ENCODE measurements around the gene KRT2. TPM values are rescaled to one million over a fixed set of nuclear protein-coding genes. Genes with fewer than 3 reads are reported as not detected.

KRT2 gene
- total RNA-seq, 1 donor from 2014 or later = not detected

- peak; percentile 27 for DNase-seq (ENCODE audit: low spot score)
- intact Hi-C loops (cut with DNase I) = no loop called here
Observed at GRCh38 chr12:52686063-52686462, 34.1 kb upstream of the KRT2 start.

- intact Hi-C loops (cut with DNase I) = no loop called here
Observed at GRCh38 chr12:52685406-52685890, 33.4 kb upstream of the KRT2 start.

GRCh38 chr12:52684431-52684830, 32.4 kb upstream of the KRT2 start:
- DNase-seq (ENCODE audit: low spot score) = no peak
- intact Hi-C loops (cut with DNase I) = no loop called here

More at GRCh38 chr12:52685406-52685890, 33.4 kb upstream of the KRT2 start:
- no peak for DNase-seq (ENCODE audit: low spot score)

- intact Hi-C loops (cut with DNase I) = no loop called here
- no peak for DNase-seq (ENCODE audit: low spot score)
Observed at GRCh38 chr12:52683575-52684300, 31.7 kb upstream of the KRT2 start.

- intact Hi-C loops (cut with DNase I) = no loop called here
Observed at GRCh38 chr12:52682938-52683574, 31.0 kb upstream of the KRT2 start.

GRCh38 chr12:52682381-52682660, 30.3 kb upstream of the KRT2 start:
- DNase-seq (ENCODE audit: low spot score) = no peak
- intact Hi-C loops (cut with DNase I) = no loop called here

More at GRCh38 chr12:52682938-52683574, 31.0 kb upstream of the KRT2 start:
- DNase-seq (ENCODE audit: low spot score) = no peak

- intact Hi-C loops (cut with DNase I) = no loop called here
- no peak for DNase-seq (ENCODE audit: low spot score)
Observed at GRCh38 chr12:52681526-52682380, 29.7 kb upstream of the KRT2 start.

- no peak for DNase-seq (ENCODE audit: low spot score)
- intact Hi-C loops (cut with DNase I) = no loop called here
Observed at GRCh38 chr12:52680363-52680762, 28.4 kb upstream of the KRT2 start, which contains the start of gene KRT1. Gene KRT1 (minus strand): TSS chr12:52680407. CDS start chr12:52680348, 59 bp downstream.

GRCh38 chr12:52679875-52680274, 27.9 kb upstream of the KRT2 start:
- no peak for DNase-seq (ENCODE audit: low spot score)
- intact Hi-C loops (cut with DNase I) = no loop called here

- no peak for DNase-seq (ENCODE audit: low spot score)
- intact Hi-C loops (cut with DNase I) = no loop called here
Observed at GRCh38 chr12:52677671-52678070, 25.7 kb upstream of the KRT2 start.

- intact Hi-C loops (cut with DNase I) = no loop called here
- no peak for DNase-seq (ENCODE audit: low spot score)
Observed at GRCh38 chr12:52677126-52677525, 25.1 kb upstream of the KRT2 start.

GRCh38 chr12:52676163-52676562, 24.2 kb upstream of the KRT2 start:
- DNase-seq (ENCODE audit: low spot score) = no peak
- intact Hi-C loops (cut with DNase I) = no loop called here

- no peak for DNase-seq (ENCODE audit: low spot score)
- intact Hi-C loops (cut with DNase I) = no loop called here
Observed at GRCh38 chr12:52675301-52675701, 23.3 kb upstream of the KRT2 start.

GRCh38 chr12:52674433-52674775, 22.4 kb upstream of the KRT2 start:
- no peak for DNase-seq (ENCODE audit: low spot score)
- intact Hi-C loops (cut with DNase I) = no loop called here

GRCh38 chr12:52673713-52674432, 21.9 kb upstream of the KRT2 start:
- intact Hi-C loops (cut with DNase I) = no loop called here
- no peak for DNase-seq (ENCODE audit: low spot score)

GRCh38 chr12:52673217-52673616, 21.2 kb upstream of the KRT2 start:
- no peak for DNase-seq (ENCODE audit: low spot score)
- intact Hi-C loops (cut with DNase I) = no loop called here

GRCh38 chr12:52672321-52672933, 20.4 kb upstream of the KRT2 start:
- intact Hi-C loops (cut with DNase I) = no loop called here

GRCh38 chr12:52670961-52671360, 18.9 kb upstream of the KRT2 start:
- intact Hi-C loops (cut with DNase I) = no loop called here

More at GRCh38 chr12:52672321-52672933, 20.4 kb upstream of the KRT2 start:
- no peak for DNase-seq (ENCODE audit: low spot score)

GRCh38 chr12:52670506-52670905, 18.5 kb upstream of the KRT2 start:
- intact Hi-C loops (cut with DNase I) = no loop called here

More at GRCh38 chr12:52670961-52671360, 18.9 kb upstream of the KRT2 start:
- DNase-seq (ENCODE audit: low spot score) = no peak

More at GRCh38 chr12:52670506-52670905, 18.5 kb upstream of the KRT2 start:
- DNase-seq (ENCODE audit: low spot score) = no peak
